OCI-LY7 (cell line): ENCODE measurements around the gene PHPT1. TPM values are rescaled to one million over a fixed set of nuclear protein-coding genes. Genes with fewer than 3 reads are reported as not detected.

Source experiments
- BruUV-seq: library from RNA; stranded (reverse); fragments of 400-500 nt; replicated peaks from 2 replicates; lab custom pipeline; 2021; lab: Mats Ljungman, UMichigan
- CTCF ChIA-PET: fragments of 300-600 bp; sonication (Branson Sonifier 250); formaldehyde crosslinking; loops from one replicate; lab custom pipeline; 2022; ENCODE audit warnings: antibody characterized with exemption; ENCODE audit not compliant: unreplicated experiment; lab: Charles Lee
- POLR2A ChIA-PET: fragments of 300-600 bp; sonication (Branson Sonifier 250); formaldehyde crosslinking; loops from one replicate; lab custom pipeline; 2022; ENCODE audit warnings: antibody characterized with exemption; lab: Charles Lee
- DNase-seq: peaks from one replicate; pipeline ENCODE4 v3.0.0-alpha.2; 2015; ENCODE audit warnings: low spot score
- H2AFZ ChIP-seq: fragments of 200-600 bp; sonication (generic), shearing (Covaris generic); 2 replicates; pipeline ENCODE4 v1.6.1; 2014; ENCODE audit warnings: mild to moderate bottlenecking, antibody characterized with exemption, low read length, moderate library complexity
- H3K27ac ChIP-seq: fragments of 200-600 bp; sonication (generic); 2 replicates; pipeline ENCODE4 v1.5.1; 2014; ENCODE audit warnings: mixed run types, low read depth, mild to moderate bottlenecking, moderate library complexity, low read length, inconsistent platforms; ENCODE audit not compliant: poor library complexity, severe bottlenecking
- H3K36me3 ChIP-seq: fragments of 200-600 bp; sonication (generic); 2 replicates; pipeline ENCODE4 v1.6.1; 2014; ENCODE audit warnings: mild to moderate bottlenecking, antibody characterized with exemption, low read length, moderate library complexity, mixed read lengths; ENCODE audit not compliant: insufficient read depth
- H3K4me1 ChIP-seq: fragments of 200-600 bp; sonication (generic); 2 replicates; pipeline ENCODE4 v1.5.1; 2014; ENCODE audit warnings: mild to moderate bottlenecking, low read length; ENCODE audit not compliant: insufficient read depth, poor library complexity, severe bottlenecking
- H3K4me2 ChIP-seq: fragments of 200-600 bp; sonication (generic); 2 replicates; pipeline ENCODE4 v1.6.1; 2014; ENCODE audit warnings: mild to moderate bottlenecking, low read length
- H3K4me3 ChIP-seq: fragments of 200-600 bp; sonication (generic); 2 replicates; pipeline ENCODE4 v1.5.1; 2014; ENCODE audit warnings: mild to moderate bottlenecking, low read depth, low read length; ENCODE audit not compliant: poor library complexity, severe bottlenecking
- H3K79me2 ChIP-seq: fragments of 200-600 bp; sonication (generic); 2 replicates; pipeline ENCODE4 v1.6.1; 2016; ENCODE audit warnings: low read depth, mild to moderate bottlenecking, low read length, moderate library complexity, mixed read lengths; ENCODE audit not compliant: insufficient read depth
- H3K9me2 ChIP-seq: fragments of 200-600 bp; sonication (generic); 2 replicates; pipeline ENCODE4 v1.6.1; 2016; ENCODE audit warnings: mild to moderate bottlenecking, low read length, mixed read lengths; ENCODE audit not compliant: insufficient read depth
- H3K9me3 ChIP-seq: fragments of 200-600 bp; sonication (generic); 2 replicates; pipeline ENCODE4 v1.6.1; 2014; ENCODE audit warnings: mild to moderate bottlenecking, mixed run types, low read length, mixed read lengths
- H4K20me1 ChIP-seq: fragments of 200-600 bp; sonication (generic); 2 replicates; pipeline ENCODE4 v1.6.1; 2014; ENCODE audit warnings: mild to moderate bottlenecking, antibody characterized with exemption, low read length, moderate library complexity, mixed read lengths; ENCODE audit not compliant: insufficient read depth
- EZH2phosphoT487 ChIP-seq: fragments of 200-600 bp; sonication (generic); IDR thresholded peaks from 2 replicates; pipeline ENCODE4 v1.6.1; 2018; ENCODE audit warnings: low read depth, borderline replicate concordance, mild to moderate bottlenecking, mixed run types, antibody characterized with exemption, low read length, moderate library complexity, mixed read lengths
- intact Hi-C: fragments of 100-400 bp; cut with micrococcal nuclease; formaldehyde crosslinking; loops from one replicate; pipeline ENCODE4 v1.10.0; 2022; ENCODE audit not compliant: unreplicated experiment
- total RNA-seq, 2 experiments: library from RNA; depleted of rRNA in 1 of 2; stranded (reverse); fragments of >200 nt in 1 of 2; shearing (Covaris generic) in 1 of 2; gene quantifications; 2 replicates each; pipeline ENCODE4 v1.2.3, GENCODE V29; 2014 to 2022
- TF ChIP-seq, protein P1 (sequence below): fragments of 200-600 bp; sonication (generic); conservative IDR thresholded peaks from 2 replicates; pipeline ENCODE4 v1.5.1; 2014; ENCODE audit warnings: mild to moderate bottlenecking, antibody characterized with exemption, low read length, moderate library complexity, mixed read lengths

Gene PHPT1
- total RNA-seq, 2 experiments from 2014 or later = 49.9 to 56.9 TPM

DNA sequence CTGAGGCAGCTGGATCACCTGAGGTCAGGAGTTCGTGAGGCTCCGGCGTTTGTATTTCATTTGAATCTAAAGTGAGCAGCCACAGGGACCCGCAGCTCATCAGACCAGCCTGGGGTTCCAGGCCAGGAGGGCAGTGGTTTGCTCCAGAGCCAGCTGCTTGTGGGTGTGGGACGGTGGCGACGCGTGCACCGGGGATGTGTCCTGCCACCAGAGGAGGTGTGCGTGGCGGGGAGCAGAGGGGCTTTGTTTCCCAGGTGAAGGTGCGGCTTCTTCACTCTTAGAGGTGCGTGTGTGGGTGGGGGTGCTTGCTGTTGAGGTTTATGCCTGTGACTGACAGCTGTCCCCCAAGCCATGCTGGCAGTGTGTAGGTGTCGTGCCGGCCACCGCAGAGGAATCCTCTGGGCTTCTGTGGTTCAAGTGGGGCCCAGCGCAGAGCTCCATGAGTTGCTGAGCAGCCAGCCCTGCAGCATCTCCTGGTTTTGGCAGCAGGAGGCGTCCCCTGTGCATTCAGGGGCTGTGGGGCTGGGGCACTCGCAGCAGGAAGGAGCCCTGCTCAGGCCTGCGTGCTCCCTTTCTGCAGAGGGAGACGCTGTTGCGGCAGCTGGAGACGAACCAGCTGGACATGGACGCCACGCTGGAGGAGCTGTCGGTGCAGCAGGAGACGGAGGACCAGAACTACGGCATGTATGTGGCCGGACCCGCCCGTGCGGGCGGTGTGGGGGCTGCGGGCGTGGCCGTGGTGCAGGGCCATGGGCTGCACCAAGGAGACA is 13.9 kb upstream of the PHPT1 start:
- Histone ChIP-seq H3K79me2 (no peaks in the 10 kb centered on the region), H4K20me1 (no peaks in the 10 kb centered on the region), H3K9me2 (no peaks in the 10 kb centered on the region), H3K4me3 (no peak overlapping the region), H3K9me3 (no peaks in the 10 kb centered on the region), H2AFZ (no peak overlapping the region), H3K27ac (no peak overlapping the region), H3K36me3 (peaks cover 66% of the 10 kb centered on the region), H3K4me1 (no peaks in the 10 kb centered on the region), H3K4me2 (no peak overlapping the region)
- DNase-seq = no peak
- BruUV-seq = no TSS peak
- ChIA-PET CTCF (interaction anchor here (0.7 kb wide), 1 partner anchor 35 kb away, joined by 3 read pairs; no protein-coding TSS in a partner anchor), POLR2A (no interaction called here)
- intact Hi-C loops = no loop called here
- no peak for TF ChIP-seq EZH2phosphoT487
- TF ChIP-seq, protein P1, sequence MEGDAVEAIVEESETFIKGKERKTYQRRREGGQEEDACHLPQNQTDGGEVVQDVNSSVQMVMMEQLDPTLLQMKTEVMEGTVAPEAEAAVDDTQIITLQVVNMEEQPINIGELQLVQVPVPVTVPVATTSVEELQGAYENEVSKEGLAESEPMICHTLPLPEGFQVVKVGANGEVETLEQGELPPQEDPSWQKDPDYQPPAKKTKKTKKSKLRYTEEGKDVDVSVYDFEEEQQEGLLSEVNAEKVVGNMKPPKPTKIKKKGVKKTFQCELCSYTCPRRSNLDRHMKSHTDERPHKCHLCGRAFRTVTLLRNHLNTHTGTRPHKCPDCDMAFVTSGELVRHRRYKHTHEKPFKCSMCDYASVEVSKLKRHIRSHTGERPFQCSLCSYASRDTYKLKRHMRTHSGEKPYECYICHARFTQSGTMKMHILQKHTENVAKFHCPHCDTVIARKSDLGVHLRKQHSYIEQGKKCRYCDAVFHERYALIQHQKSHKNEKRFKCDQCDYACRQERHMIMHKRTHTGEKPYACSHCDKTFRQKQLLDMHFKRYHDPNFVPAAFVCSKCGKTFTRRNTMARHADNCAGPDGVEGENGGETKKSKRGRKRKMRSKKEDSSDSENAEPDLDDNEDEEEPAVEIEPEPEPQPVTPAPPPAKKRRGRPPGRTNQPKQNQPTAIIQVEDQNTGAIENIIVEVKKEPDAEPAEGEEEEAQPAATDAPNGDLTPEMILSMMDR = no peak

DNA sequence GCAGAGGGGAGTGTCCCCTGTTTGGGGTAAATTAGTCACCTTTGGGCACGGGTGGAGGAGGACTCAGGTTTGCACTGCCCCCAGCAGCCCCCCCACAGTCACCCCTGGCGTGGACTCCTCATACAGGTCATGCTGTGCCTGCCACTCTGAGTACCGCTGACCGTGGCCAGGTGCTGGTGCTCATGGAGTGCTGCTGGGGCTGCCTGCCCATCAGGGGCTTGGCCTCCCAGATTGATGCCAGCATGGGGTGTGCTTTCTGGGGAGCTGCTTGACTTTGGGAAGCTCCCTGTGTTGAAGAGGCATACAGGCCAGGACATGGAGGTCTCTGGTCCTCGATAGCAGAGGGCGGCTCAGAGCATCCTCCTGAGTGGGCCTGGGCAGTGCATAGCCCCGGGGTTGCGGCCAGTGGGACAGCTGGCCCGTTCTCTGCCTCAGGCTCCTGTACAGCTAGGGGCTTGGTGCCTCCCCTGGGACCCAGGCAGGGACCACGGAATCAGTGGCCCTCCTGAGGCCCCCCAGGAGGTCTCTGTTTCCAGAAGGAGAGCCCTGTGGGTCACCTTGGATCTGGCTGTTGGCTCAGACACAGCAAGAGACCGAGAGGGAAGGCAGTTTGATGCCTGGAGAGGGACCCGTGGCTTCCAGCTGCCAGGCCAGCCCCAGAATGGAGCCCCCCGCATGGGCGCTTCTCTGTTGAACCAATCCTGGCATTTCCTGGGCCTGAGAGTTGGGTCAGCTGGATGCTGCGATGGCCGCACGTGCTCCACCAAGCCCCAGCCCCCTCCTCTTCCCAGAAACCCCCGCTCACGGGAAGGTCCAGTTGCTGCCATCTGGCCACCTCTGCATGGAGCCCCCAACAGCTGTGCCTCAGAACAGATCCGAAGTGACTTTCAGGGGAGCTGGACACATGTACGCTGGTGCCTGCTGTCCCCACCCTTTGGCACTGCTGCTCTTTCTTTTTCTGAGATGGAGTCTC is 13.0 kb upstream of the PHPT1 start:
- Histone ChIP-seq H3K4me3 (no peak overlapping the region), H4K20me1 (no peaks in the 10 kb centered on the region), H2AFZ (no peak overlapping the region), H3K4me2 (no peak overlapping the region), H3K9me2 (no peaks in the 10 kb centered on the region), H3K79me2 (no peaks in the 10 kb centered on the region), H3K9me3 (no peaks in the 10 kb centered on the region), H3K36me3 (peaks cover 65% of the 10 kb centered on the region), H3K27ac (no peak overlapping the region), H3K4me1 (peaks cover under 1% of the 10 kb centered on the region)
- intact Hi-C loops = no loop called here
- no peak for DNase-seq
- CTCF ChIA-PET = interaction anchor here (0.7 kb wide), 1 partner anchor 35 kb away, joined by 3 read pairs; no protein-coding TSS in a partner anchor
- BruUV-seq = no TSS peak
- POLR2A ChIA-PET = no interaction called here
- TF ChIP-seq, protein P1 = no peak
- TF ChIP-seq EZH2phosphoT487 = no peak
